ENCODE measurements around the gene CALCOCO2. TPM values are rescaled to one million over a fixed set of nuclear protein-coding genes. Genes with fewer than 3 reads are reported as not detected.

Gene CALCOCO2
- total and polyA plus RNA-seq, 10 of the 15 experiments (the other 5 are each of a cell fraction or from before 2014, with no cell fraction given): 20.2 to 138 (median 53.1) TPM

DNA sequence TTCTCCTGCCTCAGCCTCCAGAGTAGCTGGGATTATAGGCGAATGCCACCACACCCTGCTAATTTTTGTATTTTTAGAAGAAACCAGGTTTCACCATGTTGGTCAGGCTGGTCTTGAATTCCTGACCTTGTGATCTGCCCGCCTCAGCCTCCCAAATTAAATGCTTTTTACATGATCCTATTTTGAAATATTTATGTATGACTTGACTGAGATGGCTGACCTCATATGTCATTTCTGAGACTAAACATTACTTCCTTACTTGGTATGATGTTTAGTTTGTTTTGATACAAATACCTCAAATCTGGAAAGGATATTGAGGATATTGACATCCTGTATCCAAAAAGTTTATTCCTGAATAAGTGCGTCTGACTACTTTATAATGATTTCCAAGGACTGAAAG lies 11.9 kb downstream of the CALCOCO2 start:
- H3K79me2 ChIP-seq (ENCODE audit: control insufficient read depth, insufficient read depth, low read length): peaks cover 16% of the 10 kb centered on the region

More for the DNA sequence above, 11.9 kb downstream of the CALCOCO2 start:
- in situ Hi-C loops (cut with MboI) (no loop called here), intact Hi-C loops (cut with micrococcal nuclease; ENCODE audit: unreplicated experiment) (no loop called here)
- no peaks in the 10 kb centered on the region for H3K9me3 ChIP-seq (replicated peaks; ENCODE audit: control insufficient read depth, insufficient read depth, low read length)
- H2AFZ ChIP-seq (ENCODE audit: control insufficient read depth, low read depth, low read length): no peak overlapping the region
- ChIA-PET POLR2A (interaction anchor here (0.6 to 2.0 kb wide), 4 partner anchors 8 to 698 kb away, joined by 3 to 7 read pairs (median 3); no protein-coding TSS in a partner anchor), CTCF (interaction anchor here (1.1 to 15.9 kb wide), 5 partner anchors 9 to 38 kb away, joined by 3 to 132 read pairs (median 13); partner anchors contain the start of gene TTLL6), RAD21 (ENCODE audit: unreplicated experiment) (interaction anchor here (2.1 kb wide), 1 partner anchor 36 kb away, joined by 7 read pairs; no protein-coding TSS in a partner anchor), SMC1A (ENCODE audit: uncharacterized antibody, unreplicated experiment) (interaction anchor here (0.5 to 4.3 kb wide), 10 partner anchors 10 to 785 kb away, joined by 3 to 29 read pairs (median 4); no protein-coding TSS in a partner anchor)
- H3K9ac ChIP-seq (ENCODE audit: control insufficient read depth, insufficient read depth, low read length): no peak overlapping the region
- TF ChIP-seq KLF5 (IDR thresholded peaks at IDR 0.05; ENCODE audit: partially characterized antibody) (no peak), SMC3 (IDR thresholded peaks at IDR 0.05; ENCODE audit: borderline replicate concordance, low read length) (no peak), SRF (IDR thresholded peaks at IDR 0.05; ENCODE audit: low read depth in 2 of 2, low read length in 2 of 2) (no peak)
- TF ChIP-seq, protein P1, sequence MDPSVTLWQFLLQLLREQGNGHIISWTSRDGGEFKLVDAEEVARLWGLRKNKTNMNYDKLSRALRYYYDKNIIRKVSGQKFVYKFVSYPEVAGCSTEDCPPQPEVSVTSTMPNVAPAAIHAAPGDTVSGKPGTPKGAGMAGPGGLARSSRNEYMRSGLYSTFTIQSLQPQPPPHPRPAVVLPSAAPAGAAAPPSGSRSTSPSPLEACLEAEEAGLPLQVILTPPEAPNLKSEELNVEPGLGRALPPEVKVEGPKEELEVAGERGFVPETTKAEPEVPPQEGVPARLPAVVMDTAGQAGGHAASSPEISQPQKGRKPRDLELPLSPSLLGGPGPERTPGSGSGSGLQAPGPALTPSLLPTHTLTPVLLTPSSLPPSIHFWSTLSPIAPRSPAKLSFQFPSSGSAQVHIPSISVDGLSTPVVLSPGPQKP (IDR thresholded peaks at IDR 0.05; ENCODE audit: low read depth, low read length): no peak
- TF ChIP-seq, protein P2, sequence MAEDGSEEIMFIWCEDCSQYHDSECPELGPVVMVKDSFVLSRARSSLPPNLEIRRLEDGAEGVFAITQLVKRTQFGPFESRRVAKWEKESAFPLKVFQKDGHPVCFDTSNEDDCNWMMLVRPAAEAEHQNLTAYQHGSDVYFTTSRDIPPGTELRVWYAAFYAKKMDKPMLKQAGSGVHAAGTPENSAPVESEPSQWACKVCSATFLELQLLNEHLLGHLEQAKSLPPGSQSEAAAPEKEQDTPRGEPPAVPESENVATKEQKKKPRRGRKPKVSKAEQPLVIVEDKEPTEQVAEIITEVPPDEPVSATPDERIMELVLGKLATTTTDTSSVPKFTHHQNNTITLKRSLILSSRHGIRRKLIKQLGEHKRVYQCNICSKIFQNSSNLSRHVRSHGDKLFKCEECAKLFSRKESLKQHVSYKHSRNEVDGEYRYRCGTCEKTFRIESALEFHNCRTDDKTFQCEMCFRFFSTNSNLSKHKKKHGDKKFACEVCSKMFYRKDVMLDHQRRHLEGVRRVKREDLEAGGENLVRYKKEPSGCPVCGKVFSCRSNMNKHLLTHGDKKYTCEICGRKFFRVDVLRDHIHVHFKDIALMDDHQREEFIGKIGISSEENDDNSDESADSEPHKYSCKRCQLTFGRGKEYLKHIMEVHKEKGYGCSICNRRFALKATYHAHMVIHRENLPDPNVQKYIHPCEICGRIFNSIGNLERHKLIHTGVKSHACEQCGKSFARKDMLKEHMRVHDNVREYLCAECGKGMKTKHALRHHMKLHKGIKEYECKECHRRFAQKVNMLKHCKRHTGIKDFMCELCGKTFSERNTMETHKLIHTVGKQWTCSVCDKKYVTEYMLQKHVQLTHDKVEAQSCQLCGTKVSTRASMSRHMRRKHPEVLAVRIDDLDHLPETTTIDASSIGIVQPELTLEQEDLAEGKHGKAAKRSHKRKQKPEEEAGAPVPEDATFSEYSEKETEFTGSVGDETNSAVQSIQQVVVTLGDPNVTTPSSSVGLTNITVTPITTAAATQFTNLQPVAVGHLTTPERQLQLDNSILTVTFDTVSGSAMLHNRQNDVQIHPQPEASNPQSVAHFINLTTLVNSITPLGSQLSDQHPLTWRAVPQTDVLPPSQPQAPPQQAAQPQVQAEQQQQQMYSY (CRISPR knock-in tag; IDR thresholded peaks at IDR 0.05): no peak
- TF ChIP-seq, protein P3, sequence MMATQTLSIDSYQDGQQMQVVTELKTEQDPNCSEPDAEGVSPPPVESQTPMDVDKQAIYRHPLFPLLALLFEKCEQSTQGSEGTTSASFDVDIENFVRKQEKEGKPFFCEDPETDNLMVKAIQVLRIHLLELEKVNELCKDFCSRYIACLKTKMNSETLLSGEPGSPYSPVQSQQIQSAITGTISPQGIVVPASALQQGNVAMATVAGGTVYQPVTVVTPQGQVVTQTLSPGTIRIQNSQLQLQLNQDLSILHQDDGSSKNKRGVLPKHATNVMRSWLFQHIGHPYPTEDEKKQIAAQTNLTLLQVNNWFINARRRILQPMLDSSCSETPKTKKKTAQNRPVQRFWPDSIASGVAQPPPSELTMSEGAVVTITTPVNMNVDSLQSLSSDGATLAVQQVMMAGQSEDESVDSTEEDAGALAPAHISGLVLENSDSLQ (IDR thresholded peaks at IDR 0.05): no peak
- TF ChIP-seq, protein P4, sequence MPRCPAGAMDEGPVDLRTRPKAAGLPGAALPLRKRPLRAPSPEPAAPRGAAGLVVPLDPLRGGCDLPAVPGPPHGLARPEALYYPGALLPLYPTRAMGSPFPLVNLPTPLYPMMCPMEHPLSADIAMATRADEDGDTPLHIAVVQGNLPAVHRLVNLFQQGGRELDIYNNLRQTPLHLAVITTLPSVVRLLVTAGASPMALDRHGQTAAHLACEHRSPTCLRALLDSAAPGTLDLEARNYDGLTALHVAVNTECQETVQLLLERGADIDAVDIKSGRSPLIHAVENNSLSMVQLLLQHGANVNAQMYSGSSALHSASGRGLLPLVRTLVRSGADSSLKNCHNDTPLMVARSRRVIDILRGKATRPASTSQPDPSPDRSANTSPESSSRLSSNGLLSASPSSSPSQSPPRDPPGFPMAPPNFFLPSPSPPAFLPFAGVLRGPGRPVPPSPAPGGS (IDR thresholded peaks at IDR 0.05; ENCODE audit: borderline replicate concordance, insufficient read depth, low read depth, low read length, poor library complexity, severe bottlenecking): no peak
- peaks cover 1 to 13% of the 10 kb centered on the region in 2 experiments; a peak in 2 of 4 replicates for H3K36me3 ChIP-seq (ENCODE audit: control insufficient read depth in 2 of 2, insufficient read depth in 2 of 2, low read length in 1 of 2)
- no peak overlapping the region for H3K4me3 ChIP-seq
- no peak overlapping the region for H3K4me2 ChIP-seq (ENCODE audit: control insufficient read depth, insufficient read depth)
- WGBS (ENCODE audit: insufficient coverage, insufficient replicate concordance, low lambda C conversion rate, missing lambda C conversion rate): 96% methylated on average over 3 of the region's 3 CpGs
- H4K20me1 ChIP-seq (ENCODE audit: control insufficient read depth, insufficient read depth): no peaks in the 10 kb centered on the region
- H3K4me1 ChIP-seq (ENCODE audit: control insufficient read depth, insufficient read depth, low read length): peaks cover 24% of the 10 kb centered on the region
- FAIRE-seq (no peak), ATAC-seq (no peak), DNase-seq (ENCODE audit: low read depth, low spot score) (no peak)
- no peak overlapping the region for H3K27ac ChIP-seq (ENCODE audit: control insufficient read depth, insufficient read depth)
- H3K27me3 ChIP-seq (replicated peaks in 1 of 2; ENCODE audit: control insufficient read depth in 2 of 2, insufficient read depth in 2 of 2, low read length in 1 of 2): no peaks in the 10 kb centered on the region
- BruUV-seq (replicated peaks): no TSS peak
